ENCODE data around the gene PTPRD.

The PTPRD gene

GRCh38 chr9:8904771-8905515, 1707.9 kb downstream of the PTPRD start:
- no peak for TF ChIP-seq CTCF (conservative IDR thresholded peaks at IDR 0.05; ENCODE audit: low read depth, low read length)
- H3K4me3 ChIP-seq (ENCODE audit: low read depth, low read length) = no peak overlapping the region
- DNase-seq (ENCODE audit: low read depth) = no peak

GRCh38 chr9:8903077-8903476, 1709.7 kb downstream of the PTPRD start:
- TF ChIP-seq CTCF (conservative IDR thresholded peaks at IDR 0.05; ENCODE audit: low read depth, low read length) = no peak
- DNase-seq (ENCODE audit: low read depth) = no peak
- no peak overlapping the region for H3K4me3 ChIP-seq (ENCODE audit: low read depth, low read length)

GRCh38 chr9:8901146-8901545, 1711.7 kb downstream of the PTPRD start:
- no peak overlapping the region for H3K4me3 ChIP-seq (ENCODE audit: low read depth, low read length)
- TF ChIP-seq CTCF (conservative IDR thresholded peaks at IDR 0.05; ENCODE audit: low read depth, low read length) = no peak
- DNase-seq (ENCODE audit: low read depth) = no peak

GRCh38 chr9:8899511-8899910, 1713.3 kb downstream of the PTPRD start:
- TF ChIP-seq CTCF (conservative IDR thresholded peaks at IDR 0.05; ENCODE audit: low read depth, low read length) = no peak

GRCh38 chr9:8895861-8896224, 1717.0 kb downstream of the PTPRD start:
- peak; percentile 66 for TF ChIP-seq CTCF (conservative IDR thresholded peaks at IDR 0.05; ENCODE audit: low read depth, low read length)
- H3K4me3 ChIP-seq (ENCODE audit: low read depth, low read length) = no peak overlapping the region
- peak; percentile 67 for DNase-seq (ENCODE audit: low read depth)

More at GRCh38 chr9:8899511-8899910, 1713.3 kb downstream of the PTPRD start:
- no peak for DNase-seq (ENCODE audit: low read depth)
- no peak overlapping the region for H3K4me3 ChIP-seq (ENCODE audit: low read depth, low read length)

GRCh38 chr9:8895106-8895860, 1717.5 kb downstream of the PTPRD start:
- DNase-seq (ENCODE audit: low read depth) = no peak
- H3K4me3 ChIP-seq (ENCODE audit: low read depth, low read length) = no peak overlapping the region
- no peak for TF ChIP-seq CTCF (conservative IDR thresholded peaks at IDR 0.05; ENCODE audit: low read depth, low read length)

All from choroid plexus epithelial cell (primary cell).